IMR-90 (cell line): ENCODE measurements around the gene SLC13A5. TPM values are rescaled to one million over a fixed set of nuclear protein-coding genes. Genes with fewer than 3 reads are reported as not detected.

ENCODE experiments used
- ATAC-seq: fragments of 200-7000 bp; cut with Tn5 transposase; 2 replicates; pipeline ENCODE4 v1.9.1; 2020; ENCODE audit warnings: low read depth, mild to moderate bottlenecking, moderate library complexity
- BruUV-seq: library from RNA; stranded (reverse); fragments of 400-500 nt; replicated peaks from 2 replicates; lab custom pipeline; 2021; lab: Mats Ljungman, UMichigan
- CTCF ChIA-PET: fragments of 300-600 bp; formaldehyde crosslinking; extraction: SDS; loops from one replicate; lab custom pipeline; 2021; ENCODE audit warnings: antibody characterized with exemption; lab: Yijun Ruan, JAX
- POLR2A ChIA-PET: fragments of 300-600 bp; sonication (Branson Sonifier 250); formaldehyde crosslinking; loops from one replicate; lab custom pipeline; 2022; ENCODE audit warnings: antibody characterized with exemption; ENCODE audit not compliant: unreplicated experiment; lab: Charles Lee
- DNase-seq: peaks from one replicate; pipeline ENCODE4 v3.0.0; 2013
- H2AFZ ChIP-seq: replicated peaks from 2 replicates; pipeline ENCODE3; 2013; ENCODE audit warnings: low read length, mild to moderate bottlenecking; ENCODE audit not compliant: poor library complexity
- H2AK5ac ChIP-seq: 2 replicates; pipeline ENCODE4 v1.6.1; 2013; ENCODE audit warnings: low read depth, low read length, inconsistent platforms
- H2AK9ac ChIP-seq: replicated peaks from 2 replicates; pipeline ENCODE3; 2013; ENCODE audit warnings: mild to moderate bottlenecking, low read depth, low read length, moderate library complexity; ENCODE audit not compliant: poor library complexity
- H2BK120ac ChIP-seq: 2 replicates; pipeline ENCODE4 v1.6.1; 2013; ENCODE audit warnings: low read depth, low read length, inconsistent platforms
- H2BK15ac ChIP-seq: 3 replicates; pipeline ENCODE4 v1.6.1; 2013; ENCODE audit warnings: low read depth, low read length, inconsistent platforms
- H2BK20ac ChIP-seq: 2 replicates; pipeline ENCODE4 v1.6.1; 2013; ENCODE audit warnings: low read depth, mild to moderate bottlenecking, inconsistent platforms, low read length, moderate library complexity
- H2BK5ac ChIP-seq: 2 replicates; pipeline ENCODE4 v1.6.1; 2013; ENCODE audit warnings: mild to moderate bottlenecking, low read depth, low read length, inconsistent platforms; ENCODE audit not compliant: poor library complexity, severe bottlenecking
- H3K14ac ChIP-seq: replicated peaks from 2 replicates; pipeline ENCODE4 v1.6.1; 2013; ENCODE audit warnings: low read depth, low read length, inconsistent platforms
- H3K18ac ChIP-seq: 2 replicates; pipeline ENCODE4 v1.6.1; 2013; ENCODE audit warnings: low read depth, low read length, control low read depth
- H3K23ac ChIP-seq: 2 replicates; pipeline ENCODE4 v1.6.1; 2013; ENCODE audit warnings: low read depth, low read length, inconsistent platforms
- H3K27ac ChIP-seq: 2 replicates; pipeline ENCODE4 v1.5.1; 2013; ENCODE audit warnings: mild to moderate bottlenecking, control low read depth, low read length; ENCODE audit not compliant: insufficient read depth
- H3K27me3 ChIP-seq: 2 replicates; pipeline ENCODE4 v1.6.1; 2013; ENCODE audit warnings: low read length; ENCODE audit not compliant: control insufficient read depth, insufficient read depth
- H3K36me3 ChIP-seq: 2 replicates; pipeline ENCODE4 v1.6.1; 2013; ENCODE audit warnings: low read length, mixed read lengths; ENCODE audit not compliant: control insufficient read depth, insufficient read depth
- H3K4ac ChIP-seq: 2 replicates; pipeline ENCODE4 v1.6.1; 2013; ENCODE audit warnings: low read depth, low read length, inconsistent platforms
- H3K4me1 ChIP-seq: 2 replicates; pipeline ENCODE4 v1.6.1; 2013; ENCODE audit warnings: low read length, mixed read lengths; ENCODE audit not compliant: control insufficient read depth, insufficient read depth
- H3K4me2 ChIP-seq: 2 replicates; pipeline ENCODE4 v1.6.1; 2013; ENCODE audit warnings: low read depth, mild to moderate bottlenecking, control low read depth, low read length, moderate library complexity
- H3K4me3 ChIP-seq: 2 replicates; pipeline ENCODE4 v1.5.1; 2013; ENCODE audit warnings: low read depth, mild to moderate bottlenecking, control low read depth, low read length, moderate library complexity; ENCODE audit not compliant: insufficient read depth
- H3K56ac ChIP-seq: 2 replicates; pipeline ENCODE4 v1.6.1; 2013; ENCODE audit warnings: low read length, inconsistent platforms; ENCODE audit not compliant: insufficient read depth; ENCODE audit errors: extremely low read depth
- H3K79me1 ChIP-seq, 2 experiments: 2 replicates each; pipeline ENCODE4 v1.6.1; 2013; ENCODE audit warnings: low read length in 2 of 2, inconsistent platforms in 1 of 2, low read depth in 1 of 2
- H3K9ac ChIP-seq: 2 replicates; pipeline ENCODE4 v1.6.1; 2013; ENCODE audit warnings: low read depth, low read length, control low read depth
- H3K9me1 ChIP-seq: 2 replicates; pipeline ENCODE4 v1.6.1; 2013; ENCODE audit warnings: low read length, inconsistent platforms; ENCODE audit not compliant: insufficient read depth
- H3K9me3 ChIP-seq: 2 replicates; pipeline ENCODE4 v1.6.1; 2013; ENCODE audit warnings: low read length; ENCODE audit not compliant: control insufficient read depth, insufficient read depth
- H4K20me1 ChIP-seq: 2 replicates; pipeline ENCODE4 v1.6.1; 2013; ENCODE audit warnings: low read length, inconsistent platforms; ENCODE audit not compliant: insufficient read depth
- H4K5ac ChIP-seq: 2 replicates; pipeline ENCODE4 v1.6.1; 2013; ENCODE audit warnings: mild to moderate bottlenecking, low read depth, low read length, control low read depth
- H4K8ac ChIP-seq, 2 experiments: 2 replicates each; pipeline ENCODE4 v1.6.1; 2013; ENCODE audit warnings: low read depth in 2 of 2, low read length in 2 of 2, control low read depth in 1 of 2, inconsistent platforms in 1 of 2
- H4K91ac ChIP-seq: 2 replicates; pipeline ENCODE4 v1.6.1; 2013; ENCODE audit warnings: low read depth, low read length, inconsistent platforms; ENCODE audit not compliant: insufficient read depth
- BHLHE40 ChIP-seq: fragments of 150-350 bp; IDR thresholded peaks from 2 replicates; pipeline ENCODE4 v1.6.1; 2016; ENCODE audit warnings: mild to moderate bottlenecking, low read depth, low read length
- CEBPB ChIP-seq: IDR thresholded peaks from 2 replicates; pipeline ENCODE4 v1.6.1; 2012; ENCODE audit warnings: low read depth, low read length, improper control_type of control experiment
- CHD1 ChIP-seq: IDR thresholded peaks from 2 replicates; pipeline ENCODE4 v1.6.1; 2012; ENCODE audit warnings: low read depth, low read length, improper control_type of control experiment
- CTCF ChIP-seq: conservative IDR thresholded peaks from 2 replicates; pipeline ENCODE4 v1.5.1; 2012; ENCODE audit warnings: mild to moderate bottlenecking, low read depth, low read length, improper control_type of control experiment
- ELK1 ChIP-seq: fragments of 150-350 bp; IDR thresholded peaks from 2 replicates; pipeline ENCODE4 v1.6.1; 2016; ENCODE audit warnings: low read depth, mild to moderate bottlenecking, low read length, moderate library complexity, borderline replicate concordance
- FOS ChIP-seq: fragments of 150-350 bp; IDR thresholded peaks from 2 replicates; pipeline ENCODE4 v1.6.1; 2016; ENCODE audit warnings: low read depth, low read length
- MXI1 ChIP-seq: IDR thresholded peaks from 2 replicates; pipeline ENCODE4 v1.6.1; 2012; ENCODE audit warnings: low read depth, mild to moderate bottlenecking, low read length, moderate library complexity, borderline replicate concordance
- NFE2L2 ChIP-seq: fragments of 150-350 bp; IDR thresholded peaks from 2 replicates; pipeline ENCODE4 v1.6.1; 2016; ENCODE audit warnings: low read depth, mild to moderate bottlenecking, low read length
- POLR2A ChIP-seq: IDR thresholded peaks from 2 replicates; pipeline ENCODE4 v1.6.1; 2012; ENCODE audit warnings: mild to moderate bottlenecking, low read depth, low read length
- RAD21 ChIP-seq: IDR thresholded peaks from 2 replicates; pipeline ENCODE4 v1.6.1; 2012; ENCODE audit warnings: low read length, improper control_type of control experiment
- RCOR1 ChIP-seq: IDR thresholded peaks from 2 replicates; pipeline ENCODE4 v1.6.1; 2012; ENCODE audit warnings: mild to moderate bottlenecking, low read length, improper control_type of control experiment; ENCODE audit not compliant: insufficient replicate concordance
- RFX5 ChIP-seq: IDR thresholded peaks from 2 replicates; pipeline ENCODE4 v1.8.0; 2012; ENCODE audit warnings: low read depth, mild to moderate bottlenecking, low read length, moderate library complexity
- WGBS, 2 experiments: methylation state at CpG; one replicate each; pipeline versions ENCODE4 v1.1.5 to v1.1.7; 2013; ENCODE audit warnings: missing lambda C conversion rate in 2 of 2; ENCODE audit not compliant: insufficient read length in 1 of 2; ENCODE audit errors: extremely low coverage in 2 of 2; 5-methylcytosine and 5-hydroxymethylcytosine counted together
- dilution Hi-C: fragments of 300-500 bp; cut with HindIII; formaldehyde crosslinking; loops from one replicate; pipeline ENCODE4 v1.14.3; 2018; ENCODE audit warnings: low sequenced_read_pairs; ENCODE audit not compliant: unreplicated experiment
- in situ Hi-C: fragments of 300-500 bp; cut with MboI; formaldehyde crosslinking; loops from 3 replicates; pipeline ENCODE4 v1.14.3; 2019; ENCODE audit warnings: low sequenced_read_pairs, inconsistent platforms, mixed read lengths
- intact Hi-C: fragments of 100-400 bp; cut with micrococcal nuclease; formaldehyde crosslinking; loops from 2 replicates; pipeline ENCODE4 v1.10.0; 2022
- polyA plus RNA-seq, 3 experiments: library from polyadenylated mRNA; depleted of rRNA; stranded (reverse); fragments of >200 nt; gene quantifications; 2 replicates each; pipeline ENCODE4 v1.2.3, GENCODE V29; 2012; ENCODE audit warnings: low replicate concordance in 1 of 3
- total RNA-seq: library from RNA; depleted of rRNA; stranded (reverse); fragments of >200 nt; gene quantifications from 2 replicates; pipeline ENCODE4 v1.2.3, GENCODE V29; 2012
- TF ChIP-seq, protein P1 (sequence below): fragments of 150-350 bp; IDR thresholded peaks from 2 replicates; pipeline ENCODE4 v1.6.1; 2017; ENCODE audit warnings: mild to moderate bottlenecking, antibody characterized with exemption, low read length, low read depth

Gene SLC13A5
- total and polyA plus RNA-seq, 2 of the 4 experiments (the other 2 are of a cell fraction), result not detected

- Histone ChIP-seq H3K18ac (no peak overlapping the region), H3K9ac (no peak overlapping the region), H3K79me1 (no peaks in the 10 kb centered on the region), H2BK120ac (no peak overlapping the region), H3K36me3 (no peaks in the 10 kb centered on the region), H4K8ac (no peak overlapping the region), H3K9me3 (no peaks in the 10 kb centered on the region), H3K27me3 (peaks cover 26% of the 10 kb centered on the region), H3K56ac (no peak overlapping the region), H2BK15ac (no peak overlapping the region), H4K5ac (no peak overlapping the region), H3K9me1 (no peaks in the 10 kb centered on the region), H3K4ac (no peak overlapping the region), H2AK5ac (no peak overlapping the region), H3K14ac (no peak overlapping the region), H3K27ac (no peak overlapping the region), H2AFZ (no peak overlapping the region), H2AK9ac (no peak overlapping the region), H3K4me1 (no peaks in the 10 kb centered on the region), H3K23ac (no peak overlapping the region), H2BK5ac (no peak overlapping the region), H3K4me2 (no peak overlapping the region), H2BK20ac (no peak overlapping the region), H4K91ac (no peak overlapping the region), H3K4me3 (no peak overlapping the region), H4K20me1 (no peaks in the 10 kb centered on the region)
- no TSS peak for BruUV-seq
- intact Hi-C loops (no loop called here), dilution Hi-C loops (no loop called here), in situ Hi-C loops (no loop called here)
- TF ChIP-seq NFE2L2 (no peak), RCOR1 (no peak), CTCF (no peak), BHLHE40 (no peak), ELK1 (no peak), MXI1 (no peak), CHD1 (no peak), POLR2A (no peak), FOS (no peak), CEBPB (no peak), RAD21 (no peak), RFX5 (no peak)
- TF ChIP-seq, protein P1, sequence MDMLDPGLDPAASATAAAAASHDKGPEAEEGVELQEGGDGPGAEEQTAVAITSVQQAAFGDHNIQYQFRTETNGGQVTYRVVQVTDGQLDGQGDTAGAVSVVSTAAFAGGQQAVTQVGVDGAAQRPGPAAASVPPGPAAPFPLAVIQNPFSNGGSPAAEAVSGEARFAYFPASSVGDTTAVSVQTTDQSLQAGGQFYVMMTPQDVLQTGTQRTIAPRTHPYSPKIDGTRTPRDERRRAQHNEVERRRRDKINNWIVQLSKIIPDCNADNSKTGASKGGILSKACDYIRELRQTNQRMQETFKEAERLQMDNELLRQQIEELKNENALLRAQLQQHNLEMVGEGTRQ, result no peak
- CTCF ChIA-PET, result no interaction called here
- DNase-seq (no peak), ATAC-seq (no peak)
- POLR2A ChIA-PET, result no interaction called here
- WGBS, 2 experiments, result 44% methylated on average over 6 of the region's 11 CpGs; no CpG with 5 or more reads in 1 of the 2 experiments
Measured at GRCh38 chr17:6675201-6675825, 37.9 kb downstream of the SLC13A5 start.
